HL-60/S4 treated with phorbol 12-myristate 13-acetate at 8.2 ng/mL for 4 days and 3 days (cell line): Measurements from ENCODE around the gene HLX.

Experiments
- in situ Hi-C: fragments of 300-500 bp; cut with MboI; formaldehyde crosslinking; loops from 2 replicates; pipeline ENCODE4 v1.15.0; 2022; ENCODE audit warnings: low sequenced_read_pairs

Gene HLX

DNA sequence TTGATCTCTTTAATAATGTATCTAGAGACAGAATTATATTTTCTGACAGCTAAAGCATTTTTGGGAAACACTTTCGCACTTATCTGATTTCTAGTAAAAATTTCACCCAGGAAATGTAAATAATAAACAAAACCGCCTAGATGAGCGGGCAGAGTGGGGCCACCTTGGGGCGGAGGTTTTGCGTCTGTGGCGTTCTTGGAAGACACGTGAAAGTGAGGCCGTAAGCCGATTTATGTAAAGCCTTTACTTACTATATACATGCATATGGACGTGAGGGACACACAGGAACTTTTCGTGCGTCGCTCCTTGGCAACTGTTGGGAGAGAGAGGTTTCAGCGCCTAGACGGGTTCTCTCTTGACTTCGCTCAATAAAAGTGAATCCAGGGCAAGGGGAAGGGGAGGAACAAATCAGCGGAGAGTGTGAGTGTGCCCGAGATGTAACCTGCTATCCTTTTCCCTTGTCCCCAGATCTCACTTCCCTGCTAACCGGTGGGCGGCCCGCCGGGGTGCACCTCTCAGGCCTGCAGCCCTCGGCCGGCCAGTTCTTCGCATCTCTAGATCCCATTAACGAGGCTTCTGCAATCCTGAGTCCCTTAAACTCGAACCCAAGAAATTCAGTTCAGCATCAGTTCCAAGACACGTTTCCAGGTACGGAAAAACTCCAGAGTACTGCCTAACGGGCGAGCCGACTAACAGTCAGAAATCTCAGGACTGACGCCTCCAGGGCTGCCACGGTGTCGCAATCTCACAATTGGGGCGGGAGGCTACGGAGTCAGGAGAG lies 1.7 kb downstream of the HLX start:
- in situ Hi-C loops: loop anchor here (10.0 kb wide), 1 partner anchor 314 kb away; no protein-coding TSS in a partner anchor

DNA sequence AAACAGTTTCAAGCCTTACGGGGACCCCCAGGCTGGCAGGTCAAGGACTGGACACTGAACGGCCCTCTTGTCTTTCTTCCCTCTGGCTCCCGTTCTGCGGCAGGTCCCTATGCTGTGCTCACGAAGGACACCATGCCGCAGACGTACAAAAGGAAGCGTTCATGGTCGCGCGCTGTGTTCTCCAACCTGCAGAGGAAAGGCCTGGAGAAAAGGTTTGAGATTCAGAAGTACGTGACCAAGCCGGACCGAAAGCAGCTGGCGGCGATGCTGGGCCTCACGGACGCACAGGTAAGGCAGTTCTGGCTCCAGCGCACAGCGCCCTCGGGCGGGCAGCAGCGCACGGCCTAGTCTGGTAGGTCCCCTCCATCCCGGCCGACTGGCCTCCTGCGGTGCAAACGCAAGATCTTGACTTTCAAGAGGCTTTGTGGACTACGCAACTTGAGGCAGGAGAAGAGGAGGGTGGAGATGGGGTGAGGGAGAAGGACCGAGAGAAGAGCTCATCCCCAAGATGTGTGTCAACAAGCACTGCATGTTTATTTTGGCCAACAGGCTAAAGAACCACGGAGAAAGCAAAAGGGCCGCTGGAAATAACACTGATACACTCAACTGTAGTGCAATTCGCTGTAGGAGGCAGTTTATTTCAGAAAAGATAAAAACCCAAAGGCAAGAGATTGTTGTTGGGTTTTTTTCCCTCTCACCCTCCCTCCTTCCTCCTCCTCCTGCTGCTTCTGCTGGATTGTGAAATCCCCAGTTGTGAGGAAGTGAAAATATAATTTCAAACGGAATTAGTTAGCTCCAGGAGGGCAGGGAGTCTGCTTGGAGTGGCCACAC lies 3.0 kb downstream of the HLX start:
- in situ Hi-C loops: loop anchor here (10.0 kb wide), 1 partner anchor 313 kb away; no protein-coding TSS in a partner anchor

DNA sequence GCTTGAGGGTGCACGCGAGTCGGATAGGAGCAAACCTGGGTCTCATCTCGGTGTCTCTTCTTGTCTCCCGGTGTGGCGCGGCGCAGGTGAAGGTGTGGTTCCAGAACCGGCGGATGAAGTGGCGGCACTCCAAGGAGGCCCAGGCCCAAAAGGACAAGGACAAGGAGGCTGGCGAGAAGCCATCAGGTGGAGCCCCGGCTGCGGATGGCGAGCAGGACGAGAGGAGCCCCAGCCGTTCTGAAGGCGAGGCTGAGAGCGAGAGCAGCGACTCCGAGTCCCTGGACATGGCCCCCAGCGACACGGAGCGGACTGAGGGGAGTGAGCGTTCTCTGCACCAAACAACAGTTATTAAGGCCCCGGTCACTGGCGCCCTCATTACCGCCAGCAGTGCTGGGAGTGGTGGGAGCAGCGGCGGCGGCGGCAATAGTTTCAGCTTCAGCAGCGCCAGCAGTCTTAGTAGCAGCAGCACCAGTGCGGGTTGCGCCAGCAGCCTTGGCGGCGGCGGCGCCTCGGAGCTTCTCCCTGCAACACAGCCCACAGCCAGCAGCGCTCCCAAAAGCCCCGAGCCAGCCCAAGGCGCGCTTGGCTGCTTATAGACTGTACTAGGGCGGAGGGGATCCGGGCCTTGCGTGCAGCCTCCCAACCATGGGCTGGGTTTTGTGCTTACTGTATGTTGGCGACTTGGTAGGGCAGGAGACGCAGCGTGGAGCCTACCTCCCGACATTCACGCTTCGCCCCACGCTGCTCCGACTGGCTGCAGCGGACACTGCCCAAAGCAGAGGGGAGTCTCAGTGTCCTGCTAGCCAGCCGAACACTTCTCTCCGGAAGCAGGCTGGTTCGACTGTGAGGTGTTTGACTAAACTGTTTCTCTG lies 5.1 kb downstream of the HLX start:
- in situ Hi-C loops: loop anchor here (10.0 kb wide), 1 partner anchor 310 kb away; no protein-coding TSS in a partner anchor

DNA sequence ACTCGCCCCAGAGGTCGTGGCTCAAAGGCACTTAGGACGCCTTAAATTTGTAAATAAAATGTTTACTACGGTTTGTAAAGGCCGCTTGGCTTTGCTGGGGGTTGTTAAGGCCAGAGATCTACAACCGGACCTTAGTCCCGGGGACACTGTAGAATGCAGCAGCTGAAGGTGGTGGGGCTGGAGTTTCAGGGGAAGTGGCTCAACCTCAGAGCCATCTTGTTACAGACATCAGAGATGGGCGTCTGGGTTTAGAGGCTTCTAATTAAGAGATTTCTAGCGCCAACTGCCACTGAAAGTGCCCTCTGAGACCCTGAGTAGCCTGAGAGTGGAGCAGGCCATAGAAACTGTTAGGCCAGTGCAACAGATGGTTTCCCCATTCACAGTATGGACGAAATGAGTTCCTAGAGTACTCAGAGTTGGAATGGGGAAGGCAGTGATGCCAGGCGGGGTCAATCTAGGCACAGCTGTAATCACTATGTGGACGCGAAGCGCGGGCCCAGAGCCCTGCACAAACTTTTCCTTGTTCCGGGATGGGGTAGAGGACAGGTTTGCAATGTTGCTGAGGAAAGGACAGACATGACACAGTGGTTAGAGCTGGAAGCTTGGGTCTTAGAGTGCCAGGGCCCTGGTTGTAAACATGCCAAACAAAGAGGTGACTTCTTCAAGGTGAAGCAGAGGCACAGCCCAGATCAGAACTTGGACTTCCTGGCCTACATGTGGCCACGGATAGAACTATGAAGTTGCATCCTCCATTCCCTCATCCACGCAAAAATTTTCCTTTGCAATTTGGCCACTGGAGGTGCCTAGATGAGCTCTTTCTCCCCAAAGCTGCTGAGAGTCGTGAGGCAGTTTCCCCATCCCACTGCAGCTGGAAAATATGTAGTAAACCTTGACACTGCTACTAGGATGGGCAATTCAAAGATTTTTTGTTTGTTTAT lies 6.0 kb downstream of the HLX start:
- in situ Hi-C loops: loop anchor here (10.0 kb wide), 1 partner anchor 310 kb away; no protein-coding TSS in a partner anchor

DNA sequence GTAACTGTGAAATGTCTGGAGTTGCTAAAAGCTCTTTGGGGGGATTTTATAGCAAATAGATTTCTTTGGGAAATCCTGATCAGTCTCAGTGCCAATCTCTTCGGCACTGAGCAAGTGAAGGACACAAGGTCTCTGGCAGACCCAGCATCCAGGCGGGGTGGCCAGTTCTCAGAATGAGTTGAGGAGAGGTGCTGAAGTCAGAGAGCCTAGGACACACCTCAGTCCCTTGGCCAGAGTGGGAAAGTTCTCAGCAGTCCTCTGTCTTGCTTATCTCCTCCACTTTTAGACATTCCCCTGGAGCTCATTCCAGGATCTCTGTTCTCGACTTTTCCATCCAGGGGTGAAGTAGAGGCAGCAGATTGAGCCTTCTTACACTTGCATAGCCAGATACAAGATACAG lies 6.7 kb downstream of the HLX start:
- in situ Hi-C loops: loop anchor here (10.0 kb wide), 1 partner anchor 309 kb away; no protein-coding TSS in a partner anchor

DNA sequence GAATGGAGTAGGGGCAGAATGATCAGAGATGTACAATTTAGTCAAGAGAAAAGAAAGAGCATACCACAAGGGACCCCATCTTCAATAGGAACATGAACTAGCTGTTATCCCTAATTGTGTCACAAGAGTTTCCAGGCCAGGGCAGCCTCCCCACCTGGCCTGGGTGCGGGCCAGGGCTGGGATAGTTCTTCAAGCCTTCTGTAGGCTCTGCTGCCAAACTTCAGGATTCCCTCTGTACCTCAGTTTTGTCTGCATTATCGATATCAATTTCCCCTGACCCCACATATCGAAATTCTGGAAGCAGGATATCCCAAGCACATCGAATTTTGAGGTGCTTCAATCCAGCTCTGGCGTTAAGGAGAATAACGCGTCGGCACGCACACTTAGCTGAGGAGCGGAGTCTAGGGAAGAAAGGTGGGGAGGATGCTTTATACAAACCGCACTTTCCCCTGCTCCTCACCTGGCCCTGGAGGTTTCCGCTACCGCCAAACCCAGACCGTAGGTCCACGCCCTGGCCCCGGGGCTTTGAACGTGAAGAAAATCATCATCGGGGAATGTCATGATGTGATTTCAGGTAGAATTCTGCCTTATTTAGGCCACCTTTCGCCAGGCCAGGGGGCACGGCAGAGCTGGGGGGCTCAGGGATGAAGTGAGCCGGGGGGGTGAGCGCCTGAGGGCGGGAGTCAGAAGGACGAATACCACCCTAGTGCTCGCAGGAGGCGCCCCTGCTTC lies 7.4 kb downstream of the HLX start:
- in situ Hi-C loops: loop anchor here (10.0 kb wide), 1 partner anchor 308 kb away; no protein-coding TSS in a partner anchor

DNA sequence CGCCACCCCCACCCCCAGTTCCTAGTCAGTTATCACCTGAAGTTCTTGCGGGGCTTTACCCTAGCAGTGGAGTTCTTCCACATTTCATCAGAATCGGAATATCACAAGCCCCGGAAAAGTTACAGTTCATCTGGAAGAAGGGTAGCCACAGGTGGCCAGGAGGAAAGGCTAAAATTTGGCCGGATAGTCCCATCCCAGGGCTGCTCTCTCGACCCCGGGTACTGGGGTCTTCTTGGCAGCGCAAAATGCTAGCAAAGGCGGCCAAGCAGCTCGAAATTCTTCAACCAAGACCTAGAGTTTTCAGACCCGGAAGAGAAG lies 7.9 kb downstream of the HLX start:
- in situ Hi-C loops: loop anchor here (10.0 kb wide), 1 partner anchor 308 kb away; no protein-coding TSS in a partner anchor

DNA sequence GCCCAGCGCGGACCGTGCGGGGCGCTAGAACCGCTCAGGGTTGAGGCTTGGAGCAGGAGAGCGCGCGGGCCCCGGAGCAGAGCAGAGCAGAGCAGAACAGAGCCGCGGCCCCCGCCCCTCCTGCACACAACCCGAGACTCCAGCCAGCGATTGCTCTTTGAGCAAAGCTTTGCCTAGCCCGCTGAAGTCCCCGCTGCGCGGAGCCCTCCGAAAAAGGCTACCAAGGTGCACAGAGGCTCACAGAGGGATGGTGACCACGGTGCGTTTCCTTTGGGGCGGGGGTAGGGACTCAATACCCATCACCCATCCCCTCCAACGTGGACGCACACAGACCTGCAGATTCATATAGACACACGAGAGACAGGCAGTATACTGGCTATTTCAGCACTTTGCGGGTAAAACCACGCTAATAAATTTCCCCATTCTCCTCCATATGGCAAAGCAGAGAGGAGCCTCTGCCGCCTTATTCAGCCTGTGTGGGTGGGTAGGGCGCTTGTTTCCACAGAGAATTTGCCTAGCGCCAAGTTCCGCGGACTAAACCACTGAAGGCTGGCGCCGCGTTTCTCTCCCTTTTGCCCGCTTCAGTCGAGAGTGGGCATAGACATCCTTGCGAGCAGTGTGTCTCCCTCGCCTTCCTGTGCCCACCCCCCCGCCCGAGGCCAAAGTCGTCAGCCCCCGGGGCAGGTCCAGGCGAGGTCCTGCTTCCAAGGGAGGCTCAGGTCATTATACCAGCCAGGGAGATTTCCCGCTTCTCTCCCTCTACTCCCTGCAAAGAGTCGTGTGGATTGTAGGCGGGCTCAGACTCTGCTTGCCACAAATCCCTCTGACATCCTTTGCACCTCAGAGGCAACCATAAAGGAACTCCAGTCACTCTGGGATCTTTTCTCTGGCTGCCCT lies 8.5 kb downstream of the HLX start:
- in situ Hi-C loops: loop anchor here (10.0 kb wide), 1 partner anchor 307 kb away; no protein-coding TSS in a partner anchor

DNA sequence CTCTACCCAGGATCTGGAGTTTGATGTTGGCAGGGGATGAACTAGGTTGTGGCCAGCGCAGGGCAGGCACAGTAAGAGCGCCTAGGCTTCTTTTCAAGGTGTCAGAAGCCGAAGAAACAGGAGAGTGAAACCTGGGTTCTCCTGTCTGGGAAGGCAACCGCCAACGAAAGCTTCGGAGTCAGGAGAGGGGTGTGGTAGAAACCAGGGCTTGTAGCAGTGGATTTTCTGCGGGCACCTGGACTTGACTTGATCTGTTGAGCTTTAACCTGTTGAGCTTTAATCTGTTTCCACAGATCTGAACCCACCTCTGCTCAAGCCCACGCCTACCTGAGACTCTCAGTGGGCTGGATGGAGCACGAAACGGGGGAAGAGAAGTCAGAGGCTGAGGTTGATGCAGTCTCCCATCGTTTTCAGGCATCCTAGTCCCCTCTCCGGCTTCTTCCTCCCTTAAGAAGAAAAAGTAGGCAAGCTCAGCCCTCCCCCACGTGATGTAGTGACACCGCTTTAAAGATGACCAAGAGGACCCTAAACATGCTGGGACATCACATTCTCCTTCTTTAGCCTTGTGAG lies 9.3 kb downstream of the HLX start:
- in situ Hi-C loops: loop anchor here (10.0 kb wide), 1 partner anchor 306 kb away; no protein-coding TSS in a partner anchor

DNA sequence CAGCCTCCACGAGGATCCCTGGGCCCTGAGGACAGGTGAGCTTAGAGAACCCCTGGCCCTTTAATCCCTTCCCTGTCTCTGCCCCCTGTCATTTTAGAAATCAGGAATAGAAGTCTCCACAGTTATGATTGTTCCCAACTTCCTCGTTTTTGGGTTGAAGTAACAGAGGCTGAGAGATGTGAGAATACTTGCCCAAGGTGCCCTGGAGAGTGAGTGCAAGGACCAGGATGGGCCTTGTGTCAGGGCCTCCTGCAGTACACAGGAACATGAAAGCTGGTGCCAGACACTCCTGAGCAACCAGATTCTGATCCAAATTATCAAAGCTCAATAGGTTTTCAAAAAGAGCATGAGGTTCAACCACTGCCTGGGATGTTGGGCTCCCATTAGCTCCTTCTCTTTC lies 10.1 kb downstream of the HLX start:
- in situ Hi-C loops: loop anchor here (10.0 kb wide), 1 partner anchor 305 kb away; no protein-coding TSS in a partner anchor

DNA sequence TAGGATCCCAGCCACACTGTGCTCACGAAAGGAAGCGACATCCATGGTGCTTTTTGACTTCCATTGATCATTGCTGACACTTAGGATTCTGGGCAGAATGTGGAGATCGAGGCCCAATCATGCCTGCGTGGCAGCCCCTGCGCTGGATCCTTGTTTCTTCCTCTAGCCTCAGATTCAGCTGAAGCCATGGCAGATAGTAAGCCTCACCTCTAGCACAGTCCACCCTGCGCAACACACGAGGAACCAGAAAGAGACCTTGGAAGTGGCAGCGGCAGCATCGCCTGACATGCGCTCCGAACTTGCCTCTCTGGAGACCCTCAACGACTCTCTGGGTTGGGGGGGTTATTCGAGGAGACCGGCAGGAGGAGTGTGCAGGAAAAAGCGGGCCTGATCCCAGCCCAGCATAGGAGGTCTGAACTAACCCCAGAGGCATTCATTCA lies 10.6 kb downstream of the HLX start:
- in situ Hi-C loops: loop anchor here (10.0 kb wide), 1 partner anchor 305 kb away; no protein-coding TSS in a partner anchor

DNA sequence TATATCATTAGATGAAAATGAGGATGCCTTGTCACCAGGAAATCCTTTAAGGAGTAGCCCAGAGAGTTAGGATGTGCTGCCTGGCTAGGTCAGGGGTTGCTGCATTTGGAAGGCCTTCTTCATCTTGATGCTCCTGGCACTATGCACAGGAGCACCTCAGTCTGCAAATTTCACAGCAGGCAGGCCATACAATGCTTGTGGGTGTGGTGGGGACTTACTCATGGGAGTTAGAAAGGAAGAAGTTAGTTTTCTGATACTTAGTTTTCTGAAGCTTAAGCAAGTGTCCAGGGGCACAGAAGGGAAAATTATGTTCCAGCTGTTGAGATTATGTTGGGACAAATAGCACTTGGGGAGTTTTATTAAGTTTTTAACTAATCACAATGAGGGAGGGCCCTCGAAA lies 11.4 kb downstream of the HLX start:
- in situ Hi-C loops: no loop called here

DNA sequence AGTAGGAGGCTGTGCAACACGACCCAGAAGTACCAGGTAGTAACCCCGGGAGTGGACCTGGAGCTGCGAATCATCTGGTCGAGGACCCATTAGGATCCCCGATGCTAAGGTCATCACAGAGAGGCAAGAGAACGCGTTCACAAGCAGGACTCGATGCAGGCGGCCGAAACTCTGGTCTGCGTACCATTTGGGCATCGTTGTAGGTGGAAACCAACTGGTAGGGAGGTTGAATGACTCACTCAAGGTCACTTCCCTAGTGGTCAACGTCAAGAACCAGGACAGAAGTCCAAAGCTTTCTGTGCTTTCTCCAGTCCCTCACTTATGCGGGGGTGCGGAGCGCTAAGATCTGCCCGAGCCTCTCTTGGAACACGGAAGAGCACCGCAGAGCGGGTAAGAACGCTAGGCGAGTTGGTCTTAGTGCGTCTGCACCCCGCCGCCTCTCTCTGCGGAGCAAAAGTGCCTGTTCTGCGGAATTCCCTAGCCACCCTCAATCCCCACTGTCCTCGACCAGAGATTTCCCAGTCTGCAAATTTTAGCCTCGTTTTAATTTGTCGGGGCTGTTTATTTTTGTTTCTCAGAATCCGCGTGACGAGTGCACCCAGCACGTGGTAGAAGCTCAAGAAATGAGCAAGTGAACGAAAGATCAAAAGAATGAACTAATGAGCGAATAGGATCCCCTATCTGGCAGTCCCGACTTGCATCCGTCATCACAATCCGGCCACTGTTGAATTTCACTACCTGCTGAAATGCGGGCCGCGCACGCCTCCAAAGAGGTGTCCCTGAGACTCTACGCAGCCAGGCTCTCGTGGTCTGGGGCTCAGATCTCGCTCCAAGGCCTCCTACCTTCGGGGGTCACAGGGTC lies 12.2 kb downstream of the HLX start:
- in situ Hi-C loops: no loop called here

DNA sequence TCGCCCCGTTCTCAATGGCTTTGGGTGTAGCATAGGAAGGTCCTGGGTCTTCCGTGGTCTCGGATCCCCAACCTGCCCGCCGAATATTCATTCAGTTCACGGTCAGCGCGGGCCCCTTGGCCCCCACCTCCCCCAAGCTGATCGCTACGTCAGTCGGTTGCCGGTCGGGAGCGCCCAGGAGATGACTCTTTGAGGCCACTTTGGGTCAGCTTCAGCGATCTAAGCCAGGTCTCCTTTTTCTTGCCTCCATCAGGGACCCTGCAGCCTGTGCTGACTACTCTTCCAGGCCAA lies 12.8 kb downstream of the HLX start:
- in situ Hi-C loops: no loop called here

DNA sequence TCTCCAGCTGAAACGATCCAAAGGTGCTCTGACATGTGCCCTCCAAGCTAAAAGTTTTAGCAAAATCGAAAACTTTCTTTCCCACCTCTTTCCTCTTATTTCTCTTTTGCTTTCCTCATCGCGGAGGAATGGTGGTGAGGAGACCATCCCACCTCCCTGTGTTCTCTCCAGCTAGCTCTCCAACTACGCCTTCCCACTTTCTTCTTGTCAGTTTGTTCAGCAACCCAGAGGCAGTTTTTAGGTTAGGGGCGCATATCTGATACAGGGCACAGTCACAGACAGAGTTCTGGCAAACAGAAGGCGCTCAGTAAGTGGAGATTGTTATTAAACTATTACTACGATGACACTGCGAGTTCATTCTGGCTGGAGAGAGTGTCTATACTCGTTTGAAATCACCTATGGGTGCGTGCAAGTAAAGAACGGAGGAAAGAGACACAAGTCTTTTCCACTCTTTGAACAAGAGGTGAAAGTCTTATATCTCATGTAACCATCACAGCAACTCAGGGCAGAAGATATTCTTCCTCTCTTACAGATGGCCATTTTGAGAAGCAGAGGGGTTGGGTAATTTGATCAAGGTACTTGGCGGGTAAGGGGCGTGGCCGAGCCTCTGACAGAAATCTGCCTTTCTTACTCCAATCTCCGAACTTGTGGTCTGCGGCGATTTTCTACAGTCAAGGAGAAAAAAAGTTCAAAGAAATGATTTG lies 13.9 kb downstream of the HLX start:
- in situ Hi-C loops: no loop called here

DNA sequence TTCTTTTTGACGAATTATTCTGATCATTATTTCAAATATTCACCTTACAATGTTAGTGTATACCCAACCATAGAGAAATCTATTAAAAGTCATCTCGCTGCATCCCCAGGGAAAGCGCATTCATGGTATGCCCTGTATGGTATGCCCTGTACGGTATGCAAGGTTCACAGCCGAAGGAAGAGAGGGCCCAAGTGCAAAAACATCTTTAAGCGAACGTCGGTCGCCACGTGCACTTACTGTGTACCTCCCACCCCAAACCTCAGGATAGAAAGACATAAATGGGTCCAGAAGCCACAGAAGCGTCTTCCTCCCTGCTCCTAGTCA lies 14.4 kb downstream of the HLX start:
- in situ Hi-C loops: no loop called here
